Uterus (tissue), 2 donors: ENCODE data around the gene SOCS6.

ENCODE experiments used
- CTCF ChIP-seq, 4 experiments: fragments of 200-600 bp in 2 of 4; fragments of 450-650 bp in 2 of 4; sonication (generic) in 2 of 4; IDR thresholded peaks; one replicate each; pipeline ENCODE4 v1.5.1; 2016 to 2019; ENCODE audit warnings: antibody characterized with exemption in 4 of 4, mild to moderate bottlenecking in 2 of 4, moderate library complexity in 1 of 4
- POLR2A ChIP-seq, 2 donors: fragments of 450-650 bp; IDR thresholded peaks; one replicate each; pipeline ENCODE4 v1.6.1; 2016; ENCODE audit warnings: antibody characterized with exemption in 2 of 2, mild to moderate bottlenecking in 1 of 2, moderate library complexity in 1 of 2

- TF ChIP-seq CTCF (IDR thresholded peaks at IDR 0.05): no peak
- TF ChIP-seq POLR2A (IDR thresholded peaks at IDR 0.05): no peak
Measured at GRCh38 chr18:70326255-70326654, 37.4 kb downstream of the SOCS6 start.
